SJSA1 (cell line): Measurements from ENCODE around the gene ATP2C2. TPM values are rescaled to one million over a fixed set of nuclear protein-coding genes. Genes with fewer than 3 reads are reported as not detected.

Experiments
- DNase-seq, 2 experiments: peaks; one replicate each; pipeline ENCODE4 v3.0.0-alpha.2; 2015 to 2020; ENCODE audit warnings: low spot score in 2 of 2, low read depth in 1 of 2
- H3K27ac ChIP-seq: fragments of 250-450 bp; sonication (Bioruptor Pico); 2 replicates; pipeline ENCODE4 v1.5.1; 2020; ENCODE audit warnings: mild to moderate bottlenecking, moderate library complexity
- H3K27me3 ChIP-seq: fragments of 250-450 bp; sonication (Bioruptor Pico); replicated peaks from 2 replicates; pipeline ENCODE4 v1.5.1; 2020; ENCODE audit warnings: mild to moderate bottlenecking, moderate library complexity
- H3K36me3 ChIP-seq: fragments of 250-450 bp; sonication (Bioruptor Pico); 2 replicates; pipeline ENCODE4 v1.5.1; 2020; ENCODE audit warnings: mild to moderate bottlenecking
- H3K4me1 ChIP-seq: fragments of 250-450 bp; sonication (Bioruptor Pico); replicated peaks from 2 replicates; pipeline ENCODE4 v1.6.1; 2021; ENCODE audit warnings: mild to moderate bottlenecking
- H3K4me3 ChIP-seq: fragments of 250-450 bp; sonication (Bioruptor Pico); 2 replicates; pipeline ENCODE4 v1.5.1; 2020; ENCODE audit warnings: mild to moderate bottlenecking
- H3K9me3 ChIP-seq: fragments of 250-450 bp; sonication (Bioruptor Pico); replicated peaks from 2 replicates; pipeline ENCODE4 v1.5.1; 2020; ENCODE audit warnings: mild to moderate bottlenecking
- total RNA-seq: library from RNA; depleted of rRNA; stranded (reverse); fragments of >200 nt; shearing (Covaris generic); gene quantifications from 2 replicates; pipeline ENCODE4 v1.2.3, GENCODE V29; 2014

ATP2C2 gene
- total RNA-seq, 1 experiment from 2014 or later: not detected

DNA sequence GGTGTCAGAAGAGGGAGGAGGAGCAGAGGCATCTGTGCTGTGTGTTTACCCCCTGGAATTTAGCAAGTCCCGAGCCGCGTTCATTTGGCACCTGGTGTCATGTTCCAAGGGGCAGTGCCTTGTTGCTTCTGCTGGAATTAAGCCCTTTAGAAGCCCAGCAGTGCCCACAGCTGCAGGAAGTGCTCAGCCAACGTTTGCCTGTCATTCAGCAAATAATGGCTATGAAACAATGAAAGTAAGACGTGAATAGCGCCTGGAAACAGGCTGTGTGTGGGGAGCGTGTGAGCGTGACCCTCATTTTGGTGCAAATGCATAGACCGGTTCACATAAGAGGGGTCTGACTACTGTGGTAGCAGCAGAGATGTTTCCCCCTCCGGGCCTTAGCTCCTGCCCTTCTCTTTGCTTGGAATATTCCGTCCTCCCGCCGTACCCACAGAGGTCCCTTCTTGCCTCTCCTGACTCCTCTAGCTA is 5.8 kb upstream of the ATP2C2 start:
- peaks cover 11% of the 10 kb centered on the region for H3K27me3 ChIP-seq
- no peak overlapping the region for H3K4me3 ChIP-seq
- H3K4me1 ChIP-seq: peaks cover 13% of the 10 kb centered on the region

DNA sequence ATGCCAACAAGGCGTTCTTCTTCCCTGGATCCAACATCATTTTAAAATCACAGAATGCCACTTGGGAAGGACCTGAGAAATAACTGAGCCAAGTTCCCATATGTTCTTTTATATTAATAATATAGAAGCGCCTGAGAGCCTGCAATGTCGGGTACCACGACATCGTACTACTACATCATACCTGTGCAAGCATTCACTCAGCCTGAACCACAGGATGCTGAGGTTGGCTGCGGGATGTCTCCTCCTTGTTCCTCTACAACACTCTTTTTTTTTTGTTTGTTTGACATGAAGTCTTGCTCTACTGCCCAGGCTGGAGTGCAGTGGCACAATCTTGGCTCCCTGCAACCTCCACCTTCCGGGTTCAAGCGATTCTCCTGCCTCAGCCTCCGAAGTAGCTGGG is 2.1 kb upstream of the ATP2C2 start:
- Histone ChIP-seq H3K9me3 (no peaks in the 10 kb centered on the region), H3K4me1 (no peaks in the 10 kb centered on the region), H3K4me3 (no peak overlapping the region), H3K27ac (no peak overlapping the region), H3K36me3 (no peaks in the 10 kb centered on the region), H3K27me3 (peaks cover 44% of the 10 kb centered on the region)
- no peak for DNase-seq

More for the DNA sequence above, 5.8 kb upstream of the ATP2C2 start:
- no peaks in the 10 kb centered on the region for H3K36me3 ChIP-seq
- no peaks in the 10 kb centered on the region for H3K9me3 ChIP-seq
- no peak overlapping the region for H3K27ac ChIP-seq
- DNase-seq: no peak

DNA sequence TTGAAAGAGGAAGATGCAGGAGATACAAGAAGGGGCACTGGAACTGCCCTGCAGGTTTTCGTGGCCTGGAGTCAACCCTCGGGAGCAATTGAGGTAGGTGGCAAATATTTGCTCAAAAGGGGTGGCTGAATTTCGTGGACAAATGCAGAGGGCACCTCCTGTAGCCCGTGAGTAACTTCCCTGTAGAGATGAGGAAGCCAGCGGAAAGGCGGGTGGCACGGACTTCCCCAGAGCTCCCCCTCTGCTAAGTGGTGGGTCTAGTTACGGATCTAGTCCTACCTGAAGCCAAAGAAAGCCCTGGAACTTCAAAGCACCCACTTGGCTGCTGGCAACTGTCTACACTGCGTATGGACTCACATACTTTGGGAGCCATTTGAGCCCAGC is 1.0 kb upstream of the ATP2C2 start:
- Histone ChIP-seq H3K9me3 (no peaks in the 10 kb centered on the region), H3K27me3 (peaks cover 44% of the 10 kb centered on the region), H3K36me3 (no peaks in the 10 kb centered on the region), H3K27ac (no peak overlapping the region), H3K4me1 (no peaks in the 10 kb centered on the region), H3K4me3 (no peak overlapping the region)
- DNase-seq: no peak

DNA sequence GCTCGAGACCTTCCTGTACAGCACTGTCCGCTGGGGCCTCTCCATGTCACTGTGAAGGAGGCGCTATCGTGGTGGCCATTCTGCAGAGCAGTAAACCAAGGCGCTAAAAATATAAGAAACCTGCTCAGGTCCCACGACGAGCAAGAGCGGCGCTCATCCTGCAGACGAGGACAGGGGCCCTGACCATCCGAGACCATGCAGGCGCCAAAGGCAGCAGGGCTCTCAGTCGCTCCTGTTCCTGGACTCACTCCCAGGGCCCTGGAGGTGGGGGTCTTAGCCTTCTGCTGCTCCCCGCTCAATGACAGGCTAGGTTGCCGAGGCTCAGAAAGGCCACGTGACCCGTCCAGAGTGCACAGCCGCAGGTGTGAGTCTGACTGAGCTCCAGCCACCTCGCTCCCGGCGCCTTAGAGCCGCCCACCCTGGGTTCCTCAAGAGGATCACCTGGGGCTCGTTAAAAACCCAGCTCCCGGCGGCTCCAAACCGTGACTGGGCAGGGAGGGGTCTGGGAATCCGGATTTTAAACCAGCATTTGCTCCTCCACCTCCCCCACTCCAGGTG is 509 bp upstream of the ATP2C2 start:
- DNase-seq: no peak
- H3K4me1 ChIP-seq: no peaks in the 10 kb centered on the region
- H3K27me3 ChIP-seq: peaks cover 44% of the 10 kb centered on the region
- no peak overlapping the region for H3K27ac ChIP-seq
- H3K36me3 ChIP-seq: no peaks in the 10 kb centered on the region
- H3K9me3 ChIP-seq: no peaks in the 10 kb centered on the region
- H3K4me3 ChIP-seq: no peak overlapping the region

DNA sequence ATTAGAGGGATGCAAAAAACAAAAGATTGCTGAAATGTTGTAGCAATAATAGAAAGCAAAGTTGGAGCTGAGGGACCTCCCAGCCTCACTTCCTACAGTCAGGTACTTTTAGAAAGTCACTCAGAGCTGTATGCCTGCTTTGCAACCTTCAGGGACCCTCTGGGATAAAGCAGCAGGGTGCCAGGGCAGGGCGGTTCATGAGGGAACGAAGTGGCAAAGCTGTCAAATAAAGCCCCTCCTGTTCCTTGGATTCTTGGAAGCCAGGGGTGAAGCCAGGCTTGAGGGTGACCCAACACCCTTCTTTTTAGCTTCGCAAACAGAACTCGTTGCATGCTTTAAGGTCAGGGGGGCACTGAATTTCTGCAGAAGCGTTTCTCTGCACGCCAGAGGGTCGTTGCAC is 767 bp downstream of the ATP2C2 start:
- H3K4me1 ChIP-seq: no peaks in the 10 kb centered on the region
- no peak overlapping the region for H3K4me3 ChIP-seq
- DNase-seq: no peak
- H3K36me3 ChIP-seq: no peaks in the 10 kb centered on the region
- no peak overlapping the region for H3K27ac ChIP-seq
- no peaks in the 10 kb centered on the region for H3K9me3 ChIP-seq
- H3K27me3 ChIP-seq: peaks cover 54% of the 10 kb centered on the region

DNA sequence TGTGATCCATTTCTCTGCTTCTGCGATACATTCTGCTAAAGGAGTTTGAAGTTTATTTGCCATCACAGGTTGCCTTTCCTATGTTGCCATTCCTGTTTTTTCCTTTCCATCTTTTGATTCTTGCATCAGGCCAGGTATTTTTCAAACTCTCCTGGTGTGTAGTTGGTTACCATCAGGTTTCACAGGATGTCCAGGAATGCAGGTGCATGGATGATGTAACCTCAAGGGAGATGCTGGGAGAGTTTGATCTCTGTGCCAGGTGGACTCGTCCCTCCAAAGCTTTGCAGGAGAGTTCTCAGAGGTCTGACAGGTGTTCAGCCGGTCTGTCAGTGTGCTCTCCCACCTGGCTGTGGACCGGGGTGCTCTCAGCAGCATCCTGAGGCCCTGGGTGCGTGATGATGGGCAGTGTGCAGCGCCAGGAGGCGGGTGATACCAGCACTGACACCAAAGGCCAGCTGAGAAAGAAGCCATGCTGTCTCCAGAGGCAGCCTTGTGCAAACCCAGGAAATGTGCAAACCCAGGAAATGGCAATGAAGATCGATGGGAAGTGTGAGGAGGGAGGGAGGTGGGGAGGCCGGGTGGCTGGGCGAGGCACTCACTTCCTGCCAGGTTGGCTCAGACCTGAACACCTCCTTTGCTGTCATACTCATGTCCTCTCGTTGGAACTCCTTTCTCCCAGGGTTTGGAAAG is 1.7 kb downstream of the ATP2C2 start:
- Histone ChIP-seq H3K27me3 (peaks cover 61% of the 10 kb centered on the region), H3K4me3 (no peak overlapping the region), H3K4me1 (no peaks in the 10 kb centered on the region), H3K36me3 (no peaks in the 10 kb centered on the region), H3K27ac (no peak overlapping the region), H3K9me3 (no peaks in the 10 kb centered on the region)
- DNase-seq: no peak

DNA sequence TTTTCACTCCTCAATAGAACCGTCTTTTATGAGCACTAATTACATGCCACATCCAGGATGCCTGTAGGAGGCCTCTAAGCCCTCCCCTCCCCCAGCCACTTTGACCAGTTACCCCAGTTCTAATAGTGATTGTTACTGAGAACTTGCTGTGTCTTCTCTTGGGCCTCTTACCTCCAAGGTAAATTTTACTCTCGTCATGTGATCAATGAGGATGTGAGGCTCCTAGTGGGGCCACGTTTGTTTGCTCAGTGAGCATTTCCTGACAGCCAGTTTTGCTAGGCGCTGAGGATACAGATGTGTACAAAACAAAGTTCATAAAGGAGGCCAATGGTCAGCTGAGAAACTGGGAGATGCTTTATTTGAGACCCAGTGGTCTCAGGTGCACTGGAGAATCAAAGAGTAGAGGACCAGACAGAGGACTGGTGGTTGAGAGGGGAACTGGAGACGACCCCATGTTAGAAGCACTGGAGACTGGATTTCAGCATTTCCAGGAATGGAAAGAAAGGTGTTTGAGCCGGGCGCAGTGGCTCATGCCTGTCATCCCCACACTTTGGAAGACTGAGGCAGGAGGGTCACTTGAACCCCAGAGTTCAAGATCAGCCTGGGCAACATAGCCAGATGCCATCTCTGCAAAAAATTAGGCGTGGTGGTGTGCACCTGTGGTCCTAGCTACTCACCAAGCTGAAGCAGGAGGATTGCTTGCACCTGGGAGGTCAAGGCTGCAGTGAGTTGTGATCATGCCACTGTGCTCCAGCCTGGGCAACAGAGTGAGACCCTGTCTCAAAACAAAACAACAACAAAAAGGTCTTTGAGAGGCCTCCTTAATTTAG is 2.6 kb downstream of the ATP2C2 start:
- Histone ChIP-seq H3K9me3 (no peaks in the 10 kb centered on the region), H3K27ac (no peak overlapping the region), H3K36me3 (no peaks in the 10 kb centered on the region), H3K4me1 (no peaks in the 10 kb centered on the region), H3K4me3 (no peak overlapping the region), H3K27me3 (peaks cover 63% of the 10 kb centered on the region)
- DNase-seq: no peak

DNA sequence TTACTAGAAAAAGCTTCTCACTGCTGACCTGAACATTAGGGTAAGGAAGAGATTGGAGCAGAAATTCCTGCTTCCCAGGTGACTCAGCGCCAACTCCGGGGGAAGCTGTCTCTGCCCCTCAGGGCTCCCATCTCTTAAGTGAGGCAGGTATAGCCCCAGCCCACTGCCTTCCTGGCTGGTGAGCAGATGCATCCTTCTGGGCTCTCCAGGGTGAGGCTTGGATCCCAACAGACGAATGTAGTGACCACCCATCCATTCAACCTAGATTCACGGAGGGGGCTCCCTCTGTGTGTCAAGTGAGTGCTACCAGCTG is 3.2 kb downstream of the ATP2C2 start:
- Histone ChIP-seq H3K36me3 (no peaks in the 10 kb centered on the region), H3K4me3 (no peak overlapping the region), H3K9me3 (no peaks in the 10 kb centered on the region), H3K4me1 (no peaks in the 10 kb centered on the region), H3K27ac (no peak overlapping the region), H3K27me3 (peaks cover 65% of the 10 kb centered on the region)
- DNase-seq: no peak

DNA sequence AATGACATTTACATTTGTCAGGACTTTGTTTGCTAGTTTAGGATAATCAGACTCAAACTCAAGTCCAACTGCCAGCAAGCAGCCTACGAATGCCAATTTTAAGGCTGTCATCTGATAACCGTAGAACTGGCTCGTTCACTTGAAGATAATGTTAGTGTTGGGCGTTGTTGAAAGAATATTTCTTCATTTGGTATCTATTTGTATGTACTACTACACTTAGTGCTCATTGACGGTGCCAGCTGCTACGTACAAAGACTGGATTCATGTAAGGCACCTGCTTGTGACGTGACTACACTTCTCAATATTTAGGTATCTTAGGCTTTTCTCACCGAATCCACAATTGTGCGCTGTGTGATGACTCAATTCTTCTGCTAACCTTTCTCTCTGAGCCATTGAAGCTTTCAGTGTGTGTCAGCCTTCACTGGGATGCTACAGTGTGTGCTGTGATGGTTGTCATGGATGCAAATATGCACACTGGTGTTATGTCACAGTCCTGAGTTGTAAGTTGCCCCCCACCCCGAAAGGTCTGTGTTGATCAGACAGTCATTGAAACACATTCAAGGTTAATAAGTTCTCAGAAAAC is 5.7 kb downstream of the ATP2C2 start:
- H3K36me3 ChIP-seq: no peaks in the 10 kb centered on the region
- H3K4me3 ChIP-seq: no peak overlapping the region
- H3K4me1 ChIP-seq: no peaks in the 10 kb centered on the region
- peaks cover 40% of the 10 kb centered on the region for H3K27me3 ChIP-seq
- no peak overlapping the region for H3K27ac ChIP-seq
- no peak for DNase-seq
- H3K9me3 ChIP-seq: no peaks in the 10 kb centered on the region

DNA sequence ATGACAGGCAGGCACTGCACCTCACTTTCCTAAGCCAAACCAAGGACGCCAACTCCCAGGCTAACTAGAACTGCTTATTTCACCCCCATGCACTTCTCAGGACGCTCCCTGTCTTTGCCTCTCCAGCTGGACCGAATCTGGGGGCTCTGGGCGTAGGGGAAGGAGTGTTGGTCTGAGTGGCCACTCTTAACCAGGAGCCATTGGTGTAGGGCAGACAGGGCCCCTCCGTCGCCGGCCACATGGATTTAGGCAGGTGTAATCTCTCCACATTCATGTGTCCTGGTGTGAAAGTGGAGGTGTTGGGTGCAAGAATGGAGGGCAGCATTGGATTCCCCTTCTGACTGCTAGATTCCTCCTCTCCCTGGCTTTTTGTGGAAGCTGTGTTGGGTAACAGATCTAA is 9.8 kb downstream of the ATP2C2 start:
- H3K4me1 ChIP-seq: no peaks in the 10 kb centered on the region
- no peak overlapping the region for H3K27ac ChIP-seq
- H3K36me3 ChIP-seq: no peaks in the 10 kb centered on the region
- no peak overlapping the region for H3K4me3 ChIP-seq
- peaks cover 23% of the 10 kb centered on the region for H3K27me3 ChIP-seq
- DNase-seq: no peak
- H3K9me3 ChIP-seq: no peaks in the 10 kb centered on the region

DNA sequence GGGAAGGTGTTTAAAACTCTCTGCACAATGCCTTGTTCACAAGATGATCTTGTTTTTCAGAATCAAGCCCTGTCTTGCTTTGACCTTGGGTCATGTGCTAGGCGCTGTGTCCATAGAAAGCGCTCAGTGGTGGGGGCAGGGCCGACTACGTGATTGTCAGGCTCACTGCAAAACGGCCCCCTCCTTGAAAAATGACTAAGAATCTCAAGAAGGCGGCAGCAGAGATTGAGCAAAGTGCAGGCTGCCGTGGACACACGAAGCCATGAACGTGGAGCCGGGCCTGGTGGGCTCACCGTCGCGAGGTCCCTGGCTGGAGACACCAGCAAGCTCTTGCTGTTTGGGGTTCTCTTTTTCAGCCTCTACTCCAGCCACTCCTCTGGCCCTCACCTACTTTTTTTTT is 10.2 kb downstream of the ATP2C2 start:
- Histone ChIP-seq H3K27me3 (peaks cover 18% of the 10 kb centered on the region), H3K27ac (no peak overlapping the region), H3K4me3 (no peak overlapping the region), H3K36me3 (no peaks in the 10 kb centered on the region), H3K9me3 (no peaks in the 10 kb centered on the region), H3K4me1 (no peaks in the 10 kb centered on the region)
- no peak for DNase-seq

DNA sequence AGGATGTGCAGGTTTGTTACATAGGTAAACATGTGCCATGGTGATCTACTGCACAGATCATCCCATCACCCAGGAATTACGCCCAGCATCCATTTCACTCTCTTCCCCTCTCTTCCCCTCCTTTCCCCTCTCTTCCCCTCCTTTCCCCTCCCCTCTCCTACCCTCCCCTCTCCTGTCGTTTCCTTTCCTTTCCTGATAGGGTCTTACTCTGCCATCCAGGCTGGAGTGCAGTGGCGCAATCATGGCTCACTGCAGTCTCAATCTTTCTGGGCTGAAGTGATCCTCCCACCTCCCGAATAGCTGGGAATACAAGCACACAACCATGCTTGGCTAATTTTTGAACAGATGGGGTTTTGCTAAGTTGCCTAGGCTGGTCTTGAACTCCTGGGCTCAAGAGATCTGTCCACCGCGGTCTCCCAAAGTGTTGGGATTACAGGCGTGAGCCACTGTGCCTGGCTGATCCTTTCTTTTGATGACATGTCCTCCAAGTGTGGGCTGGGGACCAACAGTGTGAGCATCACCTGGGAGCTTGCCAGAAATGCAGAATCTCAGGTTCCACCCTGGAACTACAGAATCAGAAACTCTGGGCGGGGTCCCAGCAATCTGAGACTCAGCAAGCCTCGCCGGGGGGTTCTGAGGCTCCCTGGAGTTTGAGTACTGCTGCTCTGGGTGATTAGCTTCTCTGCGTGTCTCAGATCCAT is 10.8 kb downstream of the ATP2C2 start:
- Histone ChIP-seq H3K4me1 (no peaks in the 10 kb centered on the region), H3K27ac (no peak overlapping the region), H3K4me3 (no peak overlapping the region), H3K9me3 (no peaks in the 10 kb centered on the region), H3K36me3 (no peaks in the 10 kb centered on the region), H3K27me3 (peaks cover 12% of the 10 kb centered on the region)
- no peak for DNase-seq

DNA sequence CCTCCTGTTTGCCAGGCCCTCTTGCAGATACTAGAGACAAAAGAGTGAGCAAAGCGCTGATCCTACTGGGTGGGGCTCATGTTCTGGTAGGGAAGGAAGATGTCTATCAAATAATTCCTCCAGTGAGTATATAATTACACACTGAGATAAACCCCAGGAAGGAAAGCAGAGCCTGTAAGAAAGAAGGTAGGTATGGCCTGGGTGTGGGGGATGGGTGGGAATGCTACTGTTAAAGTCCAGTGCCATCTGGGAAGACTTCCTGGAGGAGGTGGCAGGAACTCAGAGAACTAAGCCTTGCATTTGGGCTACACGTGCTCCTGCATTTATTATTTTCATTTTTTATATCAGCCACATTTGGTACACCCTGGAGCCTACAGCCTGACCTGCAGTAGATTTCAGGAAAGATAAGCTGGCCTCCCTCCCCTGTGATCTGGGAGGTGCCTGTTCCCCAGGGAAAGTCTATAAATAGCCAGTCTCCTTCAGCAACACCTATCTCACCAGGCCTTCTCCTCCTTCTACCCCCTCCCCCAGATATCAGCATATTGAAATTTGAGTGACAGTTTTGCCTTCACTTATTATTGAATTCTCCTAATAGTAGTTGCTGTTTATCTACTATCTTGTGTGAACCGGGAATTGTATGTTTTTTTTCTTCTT is 11.5 kb downstream of the ATP2C2 start:
- Histone ChIP-seq H3K4me1 (no peaks in the 10 kb centered on the region), H3K4me3 (no peak overlapping the region), H3K36me3 (no peaks in the 10 kb centered on the region), H3K9me3 (0 out of 2 replicates have a peak, but pooled peaks cover 5% of the 10 kb centered on the region), H3K27ac (no peak overlapping the region), H3K27me3 (peaks cover 8% of the 10 kb centered on the region; the same call in 1 of the 2 replicates)
- DNase-seq: no peak
